HG03469 (cell line): Measurements from ENCODE around the gene HCRTR1.
"Not testable (repeated sequence)": the region's sequence is repeated elsewhere in the genome, so short reads cannot be mapped to it uniquely, and the experiment has no call there.

Source experiments
- ATAC-seq: cut with Tn5 transposase; IDR thresholded peaks from one replicate; pipeline ENCODE4 v1.9.1; 2021; ENCODE audit warnings: mild to moderate bottlenecking, moderate library complexity, moderate number of reproducible peaks; ENCODE audit not compliant: unreplicated experiment

Gene HCRTR1

DNA sequence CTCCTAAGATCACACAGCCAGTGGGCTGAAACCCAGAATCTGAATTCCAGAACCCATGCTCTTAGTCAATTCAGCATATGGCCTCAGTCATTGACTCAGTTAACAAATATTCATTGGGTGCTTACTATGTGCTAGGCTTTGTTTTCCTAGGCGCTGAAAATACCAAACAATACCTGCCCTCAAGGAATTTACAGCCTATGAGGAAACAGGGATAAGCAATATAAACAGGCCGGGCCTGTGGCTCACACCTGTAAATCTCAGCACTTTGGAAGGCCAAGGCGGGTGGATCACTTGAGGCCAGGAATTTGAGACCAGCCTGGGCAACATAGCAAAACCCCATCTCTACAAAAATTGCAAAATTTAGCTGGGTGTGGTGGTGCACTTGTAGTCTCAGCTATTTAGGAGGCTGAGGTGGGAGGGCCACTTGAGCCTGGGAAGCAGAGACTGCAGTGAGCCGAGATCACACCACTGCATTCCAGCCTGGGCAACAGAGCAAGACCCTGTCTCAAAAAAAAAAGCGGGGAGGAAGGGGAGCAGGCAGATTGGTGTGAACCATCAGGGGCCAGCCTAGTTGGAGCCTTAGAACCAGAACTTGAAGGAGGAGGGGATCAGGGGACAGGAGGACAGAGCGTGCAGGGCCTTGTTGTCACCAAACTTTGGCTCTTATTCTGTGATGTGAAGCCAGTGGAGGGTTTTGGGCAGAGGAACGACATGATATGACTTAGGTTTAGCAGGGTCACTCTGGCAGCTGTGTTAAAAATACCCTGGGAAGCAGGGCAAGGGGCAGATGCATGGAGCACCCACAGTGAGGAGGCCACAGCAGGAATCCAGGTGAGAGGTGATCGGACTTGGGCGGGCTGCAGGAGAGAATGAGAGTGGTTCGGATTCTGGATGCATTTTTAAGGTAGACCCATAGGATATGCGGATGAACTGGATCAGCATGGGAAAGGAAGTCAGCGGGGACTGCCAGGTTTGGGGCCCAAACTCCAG is 35.4 kb upstream of the HCRTR1 start:
- ATAC-seq, result no peak

DNA sequence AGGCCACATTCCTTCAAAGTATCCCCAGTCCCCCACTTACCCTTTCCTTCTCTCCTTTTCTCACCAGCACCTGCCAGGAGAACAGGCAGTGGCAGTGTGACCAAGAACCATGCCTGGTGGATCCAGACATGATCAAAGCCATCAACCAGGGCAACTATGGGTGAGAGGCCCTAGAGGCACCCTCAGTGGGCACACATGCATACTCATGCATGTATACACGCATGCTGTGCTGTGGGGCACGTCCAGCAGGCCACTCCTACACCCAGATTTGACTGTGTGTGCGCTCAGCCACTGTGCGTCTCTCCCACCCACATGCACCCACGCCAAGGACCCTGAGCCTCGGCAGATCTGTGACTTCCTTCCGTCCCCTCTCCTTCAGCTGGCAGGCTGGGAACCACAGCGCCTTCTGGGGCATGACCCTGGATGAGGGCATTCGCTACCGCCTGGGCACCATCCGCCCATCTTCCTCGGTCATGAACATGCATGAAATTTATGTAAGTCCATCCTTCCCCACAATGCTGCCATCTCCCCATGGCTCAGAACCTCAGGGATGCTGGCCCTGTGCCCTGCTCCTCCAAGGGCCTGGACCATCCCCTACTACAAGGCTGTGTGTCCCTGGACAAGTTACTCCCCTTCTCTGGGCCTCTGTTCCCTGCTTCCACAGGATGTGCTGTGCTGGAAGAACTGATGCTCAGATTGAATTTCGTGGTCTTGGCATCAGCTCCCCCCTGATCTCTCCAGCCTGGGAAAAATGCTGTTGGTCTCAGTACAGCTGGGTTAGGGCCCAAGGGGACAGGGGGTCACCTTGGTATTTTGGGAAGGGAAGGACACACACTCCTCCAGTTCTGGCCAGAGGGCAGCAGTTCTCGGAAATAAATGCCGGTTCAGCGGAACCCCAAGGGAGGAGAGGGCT is 34.2 kb upstream of the HCRTR1 start:
- ATAC-seq, result no peak

DNA sequence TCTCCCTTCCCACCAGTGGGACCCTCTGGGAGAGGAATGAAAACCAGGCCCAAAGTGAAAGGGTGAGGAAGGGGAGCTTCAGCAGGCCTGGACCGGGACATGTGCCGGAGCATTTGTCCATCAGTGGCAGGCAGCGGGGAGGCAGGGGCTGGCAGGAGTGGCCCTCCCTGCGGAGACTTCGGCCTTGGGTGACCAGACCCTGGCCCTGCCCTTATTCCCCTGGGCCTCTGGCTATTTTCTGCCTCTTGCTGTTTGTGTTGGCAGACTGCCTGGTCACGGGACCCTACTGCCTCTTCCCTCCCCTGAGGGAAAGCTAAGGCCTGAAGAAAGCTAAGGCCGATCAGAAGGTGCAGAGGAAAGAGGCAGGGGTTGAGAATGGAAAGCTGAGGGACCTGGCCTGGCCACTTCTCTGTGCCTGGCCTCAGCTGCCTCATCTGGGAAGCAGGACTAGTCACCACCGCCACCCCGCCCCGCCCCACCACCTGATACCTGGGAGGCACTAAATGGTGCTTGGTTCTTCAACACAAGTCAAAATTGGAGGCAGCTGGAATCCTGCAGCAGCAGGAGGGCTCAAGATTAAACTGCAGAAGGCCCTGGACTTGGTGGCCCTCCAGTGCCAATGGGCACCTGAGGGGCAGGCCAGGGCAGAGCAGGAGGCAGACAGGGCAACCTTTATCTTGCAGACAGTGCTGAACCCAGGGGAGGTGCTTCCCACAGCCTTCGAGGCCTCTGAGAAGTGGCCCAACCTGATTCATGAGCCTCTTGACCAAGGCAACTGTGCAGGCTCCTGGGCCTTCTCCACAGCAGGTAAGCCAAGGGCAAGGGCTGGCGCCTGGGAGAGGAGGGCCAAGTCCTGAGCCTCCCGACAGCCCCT is 33.3 kb upstream of the HCRTR1 start:
- ATAC-seq, result no peak

DNA sequence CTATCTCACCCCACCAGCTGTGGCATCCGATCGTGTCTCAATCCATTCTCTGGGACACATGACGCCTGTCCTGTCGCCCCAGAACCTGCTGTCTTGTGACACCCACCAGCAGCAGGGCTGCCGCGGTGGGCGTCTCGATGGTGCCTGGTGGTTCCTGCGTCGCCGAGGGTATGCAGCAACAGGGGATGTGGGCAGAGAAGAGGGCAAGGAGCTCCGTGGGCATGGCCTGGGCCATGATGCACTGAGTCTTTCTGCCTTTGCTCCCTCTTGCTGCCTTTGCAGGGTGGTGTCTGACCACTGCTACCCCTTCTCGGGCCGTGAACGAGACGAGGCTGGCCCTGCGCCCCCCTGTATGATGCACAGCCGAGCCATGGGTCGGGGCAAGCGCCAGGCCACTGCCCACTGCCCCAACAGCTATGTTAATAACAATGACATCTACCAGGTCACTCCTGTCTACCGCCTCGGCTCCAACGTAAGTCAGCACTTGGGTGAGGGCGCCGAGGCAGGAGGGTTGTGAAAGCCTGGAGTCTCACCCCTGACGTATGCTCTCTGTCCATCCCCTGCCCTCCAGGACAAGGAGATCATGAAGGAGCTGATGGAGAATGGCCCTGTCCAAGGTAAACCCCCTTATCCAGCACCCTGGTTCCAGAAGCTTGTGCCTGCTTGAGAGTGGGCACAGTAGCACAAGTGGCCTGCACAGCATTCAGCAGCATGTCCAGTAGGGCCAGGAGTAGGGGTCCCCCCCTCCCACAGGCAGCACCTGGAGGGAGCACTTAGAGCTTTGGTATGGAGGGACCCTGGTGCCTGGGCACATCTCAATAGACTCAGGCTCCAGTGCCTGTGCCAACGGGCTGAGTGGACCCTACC is 32.4 kb upstream of the HCRTR1 start:
- no peak for ATAC-seq

DNA sequence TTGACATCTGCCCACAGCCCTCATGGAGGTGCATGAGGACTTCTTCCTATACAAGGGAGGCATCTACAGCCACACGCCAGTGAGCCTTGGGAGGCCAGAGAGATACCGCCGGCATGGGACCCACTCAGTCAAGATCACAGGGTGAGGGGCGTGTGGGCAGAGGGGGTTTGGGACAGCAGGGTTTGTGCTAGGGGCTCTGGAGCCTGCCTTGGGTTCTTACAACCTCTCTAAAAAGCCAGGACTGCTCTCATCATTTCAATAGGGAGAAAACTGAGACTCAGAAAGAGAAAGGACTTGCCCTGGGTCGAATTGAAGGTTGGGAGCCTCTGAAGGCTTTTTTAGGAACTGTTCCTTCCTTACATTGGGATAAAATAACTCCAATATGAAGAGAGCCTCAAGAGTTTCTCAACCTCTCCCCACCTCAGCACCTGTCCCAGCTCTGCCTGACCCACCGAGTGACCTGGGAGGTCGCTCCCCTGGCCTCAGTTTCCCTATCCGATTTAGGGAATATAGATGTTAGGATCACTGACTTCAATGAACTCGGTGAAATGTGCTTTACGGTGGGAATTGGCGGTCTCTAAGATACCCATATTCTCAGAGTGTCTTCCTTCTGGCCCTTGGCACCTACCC is 31.6 kb upstream of the HCRTR1 start:
- no peak for ATAC-seq

DNA sequence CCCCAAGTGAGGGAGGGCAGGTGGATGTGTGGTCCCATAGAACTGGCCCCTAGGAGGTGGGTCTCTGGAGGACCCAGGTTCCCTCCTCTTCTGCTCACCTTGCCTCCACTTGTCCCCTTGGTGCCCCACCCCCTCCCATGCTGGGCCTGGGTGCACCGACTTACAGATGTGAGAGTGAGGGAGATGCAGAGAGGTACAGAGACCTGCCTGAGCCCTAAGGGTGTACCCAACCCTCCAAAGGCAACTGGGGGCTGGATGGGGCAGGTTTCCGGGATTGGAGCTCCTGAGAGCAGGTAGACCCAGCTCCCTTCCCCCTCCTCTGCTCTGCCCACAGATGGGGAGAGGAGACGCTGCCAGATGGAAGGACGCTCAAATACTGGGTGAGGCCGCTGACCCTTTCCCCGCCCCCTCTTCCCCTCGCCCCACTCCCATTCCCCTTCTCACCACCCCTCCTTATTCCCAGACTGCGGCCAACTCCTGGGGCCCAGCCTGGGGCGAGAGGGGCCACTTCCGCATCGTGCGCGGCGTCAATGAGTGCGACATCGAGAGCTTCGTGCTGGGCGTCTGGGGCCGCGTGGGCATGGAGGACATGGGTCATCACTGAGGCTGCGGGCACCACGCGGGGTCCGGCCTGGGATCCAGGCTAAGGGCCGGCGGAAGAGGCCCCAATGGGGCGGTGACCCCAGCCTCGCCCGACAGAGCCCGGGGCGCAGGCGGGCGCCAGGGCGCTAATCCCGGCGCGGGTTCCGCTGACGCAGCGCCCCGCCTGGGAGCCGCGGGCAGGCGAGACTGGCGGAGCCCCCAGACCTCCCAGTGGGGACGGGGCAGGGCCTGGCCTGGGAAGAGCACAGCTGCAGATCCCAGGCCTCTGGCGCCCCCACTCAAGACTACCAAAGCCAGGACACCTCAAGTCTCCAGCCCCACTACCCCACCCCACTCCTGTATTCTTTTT is 30.8 kb upstream of the HCRTR1 start:
- no peak for ATAC-seq

DNA sequence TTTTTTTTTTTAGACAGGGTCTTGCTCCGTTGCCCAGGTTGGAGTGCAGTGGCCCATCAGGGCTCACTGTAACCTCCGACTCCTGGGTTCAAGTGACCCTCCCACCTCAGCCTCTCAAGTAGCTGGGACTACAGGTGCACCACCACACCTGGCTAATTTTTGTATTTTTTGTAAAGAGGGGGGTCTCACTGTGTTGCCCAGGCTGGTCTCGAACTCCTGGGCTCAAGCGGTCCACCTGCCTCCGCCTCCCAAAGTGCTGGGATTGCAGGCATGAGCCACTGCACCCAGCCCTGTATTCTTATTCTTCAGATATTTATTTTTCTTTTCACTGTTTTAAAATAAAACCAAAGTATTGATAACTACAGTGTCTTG is 30.2 kb upstream of the HCRTR1 start:
- not testable (repeated sequence) for ATAC-seq

DNA sequence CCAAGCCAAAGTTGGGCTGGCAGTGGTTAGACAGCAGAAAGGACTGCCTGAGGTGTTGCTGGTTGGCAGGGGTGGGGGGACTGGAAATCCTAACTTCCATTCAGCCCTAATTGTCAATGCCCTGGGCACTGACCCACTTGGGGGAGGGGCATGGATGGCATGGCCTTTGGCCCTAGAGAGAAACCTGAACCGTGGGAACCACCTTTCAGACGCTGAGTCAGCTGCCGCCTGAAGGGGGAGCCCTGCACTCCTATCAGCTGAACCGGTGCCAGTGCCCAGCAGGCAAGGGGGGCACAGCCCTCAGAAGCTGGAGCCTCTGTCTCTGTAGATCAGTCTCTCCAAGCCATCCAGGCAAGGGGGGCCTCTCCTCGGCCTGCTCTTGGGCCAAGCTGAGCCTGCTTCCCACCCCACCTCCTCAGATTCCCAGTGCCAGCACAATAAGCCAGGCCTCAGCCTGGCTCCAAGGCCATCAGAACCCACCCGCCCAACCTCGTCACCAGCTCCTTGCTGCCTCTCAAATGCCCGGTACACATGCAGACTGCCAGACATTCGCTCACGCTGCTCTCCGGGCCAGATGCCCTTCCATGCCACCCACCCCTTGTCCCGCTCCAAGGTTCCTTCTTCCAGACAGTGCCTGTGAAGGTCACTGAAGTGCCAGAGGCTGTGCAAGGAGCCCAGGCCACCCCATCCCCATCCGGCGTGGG is 29.6 kb upstream of the HCRTR1 start:
- no peak for ATAC-seq

DNA sequence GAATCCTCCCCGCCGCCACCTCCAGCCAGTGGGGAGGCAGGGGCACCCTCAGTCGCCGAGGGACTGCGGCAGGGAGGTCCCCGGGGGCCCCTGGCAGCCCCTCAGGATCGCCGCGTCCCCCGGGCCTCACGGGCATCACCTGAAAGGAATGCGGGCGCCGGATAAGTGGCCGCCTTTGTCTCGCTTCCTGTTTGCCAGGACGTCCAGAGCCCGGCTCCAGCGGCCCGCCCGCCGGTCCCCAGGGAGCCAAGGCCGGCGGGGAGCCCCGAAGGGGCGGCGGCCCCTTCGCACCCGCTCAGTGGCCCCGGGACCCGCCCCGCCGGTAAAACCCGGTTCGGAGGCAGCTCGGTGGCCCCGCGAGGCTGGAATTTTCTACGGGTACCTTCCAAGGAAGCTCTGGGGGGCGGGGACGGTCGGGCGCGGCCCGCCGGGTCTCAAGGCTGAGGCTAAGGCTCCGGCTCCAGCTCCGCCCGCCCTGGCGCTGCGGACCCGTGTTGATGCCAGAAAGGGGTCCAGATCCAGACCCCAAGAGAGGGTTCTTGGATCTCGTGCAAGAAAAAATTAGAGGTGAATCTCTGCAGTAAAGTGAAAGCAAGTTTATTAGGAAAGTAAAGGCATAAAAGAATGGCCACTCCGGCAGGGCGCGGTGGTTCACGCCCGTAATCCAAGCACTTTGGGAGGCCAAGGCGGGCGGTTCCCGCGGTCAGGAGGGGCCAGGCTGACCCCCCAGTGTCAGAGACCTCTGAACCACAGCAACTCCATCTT is 28.6 kb upstream of the HCRTR1 start:
- ATAC-seq, result no peak

DNA sequence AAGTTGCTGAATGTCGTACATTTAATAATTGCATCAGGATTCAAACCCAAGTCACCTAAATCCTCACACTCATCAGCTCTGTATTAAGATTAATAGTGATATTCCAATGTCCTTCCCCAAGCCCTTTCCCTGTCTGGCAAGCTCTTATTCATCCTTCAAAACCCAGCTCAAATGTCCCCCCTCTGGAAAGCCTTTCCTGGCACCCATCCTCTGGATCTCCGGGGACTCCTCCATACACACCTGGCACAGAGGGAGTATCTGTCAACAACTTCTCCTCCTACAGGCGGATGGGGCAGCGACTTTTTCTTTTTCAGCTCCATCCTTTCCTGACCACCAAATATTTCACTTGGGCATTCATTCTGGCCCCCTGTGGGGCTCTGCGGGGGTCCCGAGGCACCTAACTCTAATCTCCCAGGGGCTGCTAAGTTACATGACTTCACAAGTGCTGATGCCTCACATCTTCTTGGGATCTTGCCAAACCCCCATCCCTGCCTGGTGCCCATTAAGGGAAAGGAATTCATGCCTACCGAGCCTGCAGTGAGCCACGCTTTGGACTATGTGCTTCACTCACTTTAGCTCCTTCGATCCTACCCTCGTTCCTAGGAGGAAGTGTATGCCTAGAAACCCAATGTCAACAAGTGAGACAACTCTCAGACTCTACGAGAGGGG is 25.9 kb upstream of the HCRTR1 start:
- no peak for ATAC-seq

DNA sequence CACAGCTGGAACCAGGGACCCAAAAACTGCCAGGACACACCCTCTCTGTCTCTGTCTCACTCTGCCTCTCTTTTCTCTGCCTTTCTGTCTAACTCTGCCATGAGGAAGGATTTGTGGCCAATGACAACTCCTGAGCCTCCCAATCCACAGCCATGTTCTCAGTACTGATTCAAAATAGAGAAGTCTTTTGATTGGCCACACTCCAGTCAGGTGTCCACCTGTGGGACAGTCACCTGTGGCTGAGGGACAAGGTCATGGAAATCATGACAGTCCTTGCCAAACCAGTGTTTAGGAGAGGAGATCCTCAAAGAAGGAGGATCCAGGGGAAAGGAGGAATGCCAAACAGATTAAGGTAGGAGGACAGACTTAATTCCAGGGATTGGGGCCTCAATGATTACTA is 25.4 kb upstream of the HCRTR1 start:
- ATAC-seq, result no peak

DNA sequence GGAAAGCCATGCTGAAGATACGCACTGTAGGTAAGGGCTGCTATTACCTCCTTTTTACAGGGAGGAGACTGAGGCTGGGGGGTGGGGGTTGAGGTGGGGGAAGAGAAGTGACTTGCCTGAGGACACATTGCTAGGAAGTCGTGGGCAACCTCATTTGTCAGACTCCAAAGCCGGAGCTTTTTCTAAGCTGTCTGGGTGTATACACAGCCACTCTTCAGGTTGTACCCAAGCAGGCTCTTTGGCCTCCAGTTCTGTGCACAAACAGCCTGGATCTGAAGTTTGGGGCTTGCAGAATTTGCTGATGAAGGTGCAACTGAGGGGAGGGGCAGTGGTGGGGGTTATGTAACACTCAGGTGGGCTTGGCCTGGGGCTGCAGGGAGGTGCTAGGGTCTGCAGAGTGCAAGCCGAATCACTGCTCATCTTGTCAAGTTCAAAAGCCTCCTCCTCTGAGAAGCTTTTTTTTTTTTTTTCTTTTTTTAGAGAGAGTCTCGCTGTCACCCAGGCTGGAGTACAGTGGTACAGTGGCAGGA is 24.3 kb upstream of the HCRTR1 start:
- ATAC-seq, result no peak

DNA sequence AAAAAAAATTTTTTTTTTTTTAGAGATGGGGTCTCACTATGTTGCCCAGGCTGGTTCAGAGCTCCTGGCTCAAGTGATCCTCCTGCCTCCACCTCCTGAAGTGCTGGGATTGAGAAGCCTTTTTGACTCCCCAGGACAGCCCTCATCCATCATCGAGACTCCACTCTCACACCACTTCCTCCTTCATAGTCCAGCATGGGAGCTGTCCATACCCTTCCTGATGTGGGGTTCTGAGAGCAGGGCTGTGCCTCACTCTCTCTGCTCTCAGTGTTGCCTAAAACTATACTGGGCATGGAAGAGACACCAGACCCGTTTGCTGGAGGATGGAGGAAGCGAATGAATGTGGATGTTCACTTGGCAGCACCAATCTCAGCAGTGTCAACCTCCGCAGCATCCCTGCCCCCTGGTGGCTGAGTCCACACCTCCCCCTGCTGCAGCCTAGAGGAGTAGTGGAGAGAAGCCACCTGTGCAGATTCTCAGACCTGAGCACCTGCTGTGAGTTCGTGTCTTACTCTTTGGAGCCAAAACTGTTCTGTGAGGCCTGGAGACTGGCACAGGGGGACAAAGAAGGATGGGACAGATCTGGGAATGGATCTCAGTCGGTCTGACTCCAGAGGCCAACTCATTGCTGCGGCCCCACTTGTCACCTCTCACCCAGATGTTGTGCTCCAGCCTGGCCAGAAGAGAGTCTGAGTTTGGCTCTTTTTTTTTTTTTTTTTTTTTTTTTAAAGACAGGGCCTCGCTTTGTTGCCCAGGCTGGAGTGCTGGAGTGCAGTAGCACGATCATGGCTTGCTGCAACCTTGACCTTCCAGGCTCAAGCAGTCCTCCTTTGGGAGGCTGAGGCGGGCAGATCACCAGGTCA is 23.5 kb upstream of the HCRTR1 start:
- ATAC-seq, result no peak

DNA sequence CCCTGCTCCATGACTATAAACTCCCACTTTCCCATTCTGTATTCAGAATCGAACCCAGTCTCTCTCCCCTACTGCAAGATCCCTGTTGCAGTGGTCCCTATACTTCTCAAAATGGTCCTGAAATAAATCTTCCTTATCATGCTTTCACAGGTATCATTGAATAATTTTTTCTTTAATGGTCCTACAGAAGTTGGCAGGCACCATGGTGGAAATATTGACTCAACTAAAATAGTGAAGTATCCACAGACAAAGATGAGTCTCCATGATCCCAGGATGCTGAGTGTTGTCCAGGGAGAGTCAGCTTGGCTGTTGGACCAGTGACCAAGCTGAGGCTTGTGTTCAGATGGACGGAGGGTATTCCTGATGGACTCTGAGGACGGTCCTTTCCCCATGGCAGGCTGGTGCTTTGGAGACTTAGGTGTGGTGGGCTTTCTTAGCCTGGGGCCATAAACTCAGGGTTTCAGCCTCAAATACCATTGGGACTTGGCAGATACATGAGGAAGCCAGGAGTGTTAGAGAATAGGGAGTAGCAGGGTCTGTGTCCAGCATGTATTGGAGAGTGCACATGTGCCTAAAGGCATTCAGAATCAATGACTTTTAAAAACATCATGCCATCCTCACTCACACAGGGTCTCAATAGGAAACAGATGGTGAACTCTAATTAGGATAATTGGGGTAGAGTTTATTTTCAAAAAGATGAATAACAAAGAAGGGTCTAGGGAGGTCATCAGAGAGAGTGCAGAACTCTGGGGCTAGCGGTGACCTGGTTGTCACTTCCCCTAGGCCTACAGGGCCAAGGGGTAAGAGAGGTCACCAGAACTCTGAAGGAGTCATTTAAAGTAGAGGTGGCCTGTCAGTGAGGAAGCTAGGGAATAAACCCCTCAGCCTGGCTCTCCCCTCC is 21.4 kb upstream of the HCRTR1 start:
- no peak for ATAC-seq
